ENCODE measurements around the gene ATG4D.
"Not testable (repeated sequence)": the region's sequence is repeated elsewhere in the genome, so short reads cannot be mapped to it uniquely, and the experiment has no call there.

The ATG4D gene

GRCh38 chr19:10553087-10553667, 9.5 kb downstream of the ATG4D start:
- no peak for DNase-seq

DNA sequence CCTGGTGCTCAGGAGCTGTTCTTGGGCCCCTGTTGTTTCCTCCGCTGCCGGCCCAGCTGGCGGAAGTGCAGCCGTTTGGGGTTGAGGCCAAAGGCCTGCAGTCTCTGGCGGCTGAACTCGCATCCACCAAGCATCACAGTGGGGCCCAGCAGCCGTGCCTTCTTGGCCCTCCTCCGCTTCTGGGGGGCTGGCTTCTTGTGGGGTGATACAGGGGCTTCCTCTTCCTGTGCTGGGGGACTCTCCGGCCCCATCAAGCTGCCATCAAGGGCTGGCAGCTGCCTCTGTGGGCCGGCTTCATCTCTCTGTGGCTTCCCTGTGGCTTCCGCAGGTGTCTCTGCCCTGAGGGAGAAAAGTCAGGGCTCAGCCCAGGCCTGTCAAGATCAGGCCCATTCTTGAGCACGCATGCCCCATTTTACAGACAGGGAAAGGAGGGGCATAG, 10.3 kb downstream of the ATG4D start:
- DNase-seq = peak; percentile 75 to 80

- DNase-seq = no peak
These were observed 11.3 kb downstream of the ATG4D start for GRCh38 chr19:10554760-10555609.

DNA sequence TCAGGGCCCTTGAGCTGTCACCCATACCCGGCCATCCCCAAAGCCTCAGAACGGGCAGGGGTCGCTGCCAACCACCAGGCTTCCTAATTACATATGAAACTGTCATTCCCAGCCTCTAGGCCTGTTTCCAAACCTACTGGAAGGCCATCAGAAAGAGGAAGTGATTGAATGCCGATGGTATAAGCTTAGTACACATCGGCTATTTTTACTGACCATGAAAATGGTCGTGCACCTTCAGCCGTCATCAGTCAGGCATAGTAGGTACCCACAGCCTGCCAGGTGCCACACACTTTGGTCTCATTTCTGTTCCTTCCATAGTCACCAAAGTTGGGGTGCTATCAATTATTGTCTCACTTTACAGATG, 11.9 kb downstream of the ATG4D start:
- no peak for DNase-seq

GRCh38 chr19:10557603-10558197, 14.0 kb downstream of the ATG4D start:
- DNase-seq = no peak

GRCh38 chr19:10560154-10560553, 16.4 kb downstream of the ATG4D start:
- DNase-seq = no peak

- no peak for DNase-seq
These were observed 18.9 kb downstream of the ATG4D start for GRCh38 chr19:10562609-10563008.

- DNase-seq = peak; percentile 68 to 72
These were observed 21.4 kb downstream of the ATG4D start for GRCh38 chr19:10565028-10565566.

DNA sequence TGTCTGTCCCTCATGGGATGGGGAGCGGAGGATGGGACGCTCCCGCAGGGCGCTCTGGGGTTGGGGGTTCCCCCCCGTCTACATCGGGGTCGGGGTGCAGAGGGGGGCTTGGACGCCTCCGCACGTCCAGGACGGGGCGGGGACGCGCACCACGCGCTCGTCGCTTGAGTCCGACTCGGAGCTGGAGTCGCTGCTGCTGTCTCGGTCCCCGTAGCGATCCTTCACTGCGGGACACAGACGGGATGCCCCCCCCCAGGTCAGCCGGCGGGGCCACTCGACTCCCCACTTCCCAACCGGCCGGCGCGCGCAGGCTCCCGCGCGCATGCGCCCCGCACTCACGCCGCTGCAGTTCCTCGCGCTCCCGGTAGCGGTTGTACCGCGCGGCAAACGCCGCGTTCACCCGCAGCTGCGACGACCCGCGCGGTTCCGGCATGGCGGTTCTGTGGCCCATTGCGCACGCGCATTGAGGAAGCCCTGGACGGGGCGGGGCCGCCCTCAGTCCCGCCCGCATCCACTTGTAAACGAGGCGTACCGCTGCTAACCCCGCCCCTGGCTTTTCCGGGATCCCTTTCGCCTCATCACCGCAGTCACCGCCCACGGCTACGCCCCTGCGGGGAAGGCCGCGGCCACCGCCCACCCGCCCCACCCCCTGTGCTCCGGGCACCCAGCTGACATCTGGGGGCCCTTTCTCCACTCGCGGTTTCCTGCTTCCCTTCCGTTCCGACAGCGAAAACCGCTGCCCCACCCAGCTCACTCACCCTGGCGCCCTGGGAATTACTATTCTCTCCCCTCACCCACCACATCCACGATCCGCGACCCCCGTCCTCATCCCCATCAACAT, 22.1 kb downstream of the ATG4D start, which contains the start of gene KRI1:
Gene KRI1 (minus strand): TSS at position 444 of the 841 bp plus-strand sequence. CDS start 11 bp downstream, at position 433.
- DNase-seq = peak; percentile 99

DNA sequence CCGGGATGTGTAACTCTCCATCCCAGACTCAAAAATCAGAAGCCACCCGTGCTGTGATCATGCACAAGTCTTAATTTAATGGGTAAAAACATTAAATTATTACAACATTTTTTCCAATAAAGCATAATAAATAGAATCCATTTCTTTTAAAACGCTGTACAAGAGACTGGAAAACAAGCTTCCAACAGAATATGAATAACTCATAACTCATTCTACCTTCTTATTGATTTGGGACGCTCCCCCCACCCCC, 22.6 kb downstream of the ATG4D start:
- DNase-seq = no peak

- DNase-seq = peak; percentile 75 to 80
These were observed 23.1 kb downstream of the ATG4D start for GRCh38 chr19:10566658-10567410.

DNA sequence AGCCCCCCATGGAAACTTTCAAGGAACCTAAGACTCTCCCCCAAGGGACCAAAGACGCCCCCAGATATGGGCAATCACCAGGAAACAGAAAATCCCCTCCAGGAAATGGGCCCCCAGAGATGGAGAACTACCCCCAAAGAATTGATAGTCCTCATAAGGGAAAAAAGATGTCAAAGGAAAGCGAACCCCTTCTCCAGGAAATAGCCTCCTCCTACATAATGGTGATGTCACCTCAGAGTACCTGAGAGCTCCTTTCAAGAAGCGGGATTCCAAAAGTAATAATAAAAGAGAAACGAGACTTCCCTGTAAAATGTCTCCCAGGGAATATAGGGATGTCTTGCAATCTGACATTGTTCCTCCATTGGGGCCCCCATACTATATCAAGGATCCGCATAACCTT, 24.0 kb downstream of the ATG4D start:
- DNase-seq = peak in 1 of 2 donors; percentile 24

DNA sequence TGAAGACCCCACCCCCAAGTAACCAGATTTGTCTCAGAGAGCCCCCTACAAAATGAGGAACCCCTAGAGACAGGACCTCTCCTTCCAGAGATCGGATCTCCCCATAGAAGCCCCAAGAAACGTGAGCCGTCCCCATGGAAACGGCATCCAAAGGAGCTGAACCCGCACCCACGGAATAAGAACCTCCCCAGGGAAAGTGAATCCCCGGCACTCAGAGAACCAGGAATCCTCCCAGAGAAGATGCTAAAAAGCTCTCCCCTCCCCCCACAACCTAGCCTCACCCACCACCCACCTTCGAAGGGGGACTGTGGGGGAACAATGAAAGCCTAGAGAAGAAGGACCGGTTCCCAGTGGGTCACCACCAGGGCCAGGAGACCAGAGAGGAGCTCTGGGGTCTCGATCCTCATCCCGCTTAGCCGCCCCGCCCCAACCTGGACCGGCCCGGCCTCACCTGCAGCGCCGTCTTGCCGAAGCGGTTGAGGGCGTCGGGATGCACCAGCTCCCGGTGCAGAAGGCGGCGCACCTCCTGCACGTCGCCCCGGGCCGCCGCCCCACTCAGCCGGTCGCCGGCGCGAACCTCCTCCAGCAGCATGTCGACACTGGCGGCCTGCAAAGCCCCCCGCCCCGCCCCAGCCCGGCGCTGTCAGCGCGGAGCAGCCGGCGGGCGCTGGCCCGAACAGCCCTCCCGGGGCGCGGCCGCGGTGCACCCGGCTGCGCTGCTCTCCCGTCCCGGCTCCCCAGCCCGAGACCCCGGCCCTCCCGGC, 24.5 kb downstream of the ATG4D start:
- DNase-seq = peak; percentile 8 to 70

DNA sequence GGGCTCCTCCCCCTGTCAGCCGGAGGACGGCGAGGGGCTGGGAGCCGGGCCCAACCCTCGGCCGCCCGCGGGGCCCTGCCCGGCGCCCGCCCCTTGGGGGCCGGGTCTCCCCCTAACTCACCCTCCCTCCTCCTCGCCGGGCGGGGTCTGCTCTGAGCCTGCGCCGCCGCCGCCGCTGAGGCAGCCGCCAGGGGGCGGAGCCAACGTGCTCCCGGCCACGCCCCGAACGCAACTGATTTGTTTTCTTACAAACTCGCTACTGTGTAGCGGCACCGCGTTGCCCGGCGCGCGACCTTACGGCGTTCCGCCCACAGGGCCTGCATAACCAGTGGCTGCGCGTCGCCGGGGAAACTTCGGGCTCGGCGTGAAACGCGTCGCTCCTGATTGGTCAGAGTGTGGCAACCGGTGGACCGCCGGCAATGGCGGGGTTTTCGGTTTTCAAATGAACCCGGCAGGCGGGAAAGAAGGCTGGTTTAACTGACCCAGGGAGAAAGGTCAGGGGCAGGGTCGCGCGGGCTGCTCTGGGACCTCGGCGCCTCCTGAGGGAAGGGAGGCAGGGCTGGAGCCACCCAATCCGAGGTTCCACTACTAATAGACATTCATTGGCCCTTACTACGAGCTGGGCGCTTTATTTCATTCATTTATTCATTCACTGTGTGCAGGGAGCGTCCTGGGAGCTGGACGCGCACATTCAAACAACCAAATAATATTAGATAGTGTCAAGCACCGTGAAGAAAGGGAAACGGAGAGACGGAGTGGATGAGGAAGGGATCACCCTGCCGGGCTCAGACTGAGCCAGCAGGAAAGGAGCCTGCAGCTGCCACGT, 25.3 kb downstream of the ATG4D start, which contains the start of gene CDKN2D:
Gene CDKN2D (minus strand): TSS at position 154 of the 826 bp plus-strand sequence. CDS start 326 bp downstream, outside the sequence.
- peak; percentile 100 for DNase-seq

- DNase-seq = not testable (repeated sequence)
These were observed 30.1 kb downstream of the ATG4D start for GRCh38 chr19:10573793-10574192.

DNA sequence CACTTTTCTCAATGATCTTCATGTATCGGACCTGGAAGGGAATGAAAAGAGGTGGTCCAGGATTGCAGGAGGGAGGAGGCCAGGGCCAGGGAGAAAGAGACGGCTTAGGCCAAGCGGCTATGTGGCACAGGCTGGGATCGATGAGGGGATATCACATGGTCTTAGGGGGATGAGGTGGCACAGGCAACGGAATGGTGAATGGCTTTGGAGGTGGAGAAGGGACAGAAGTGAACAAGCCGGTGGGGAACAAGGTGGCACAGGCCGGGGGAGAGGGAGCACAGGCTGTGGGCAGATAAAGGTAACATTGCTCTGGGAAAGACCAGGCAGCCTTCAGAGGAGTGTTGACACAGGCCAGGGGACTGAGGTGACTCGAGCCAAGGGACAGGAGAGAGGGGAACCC, 30.8 kb downstream of the ATG4D start:
- no peak for DNase-seq

DNA sequence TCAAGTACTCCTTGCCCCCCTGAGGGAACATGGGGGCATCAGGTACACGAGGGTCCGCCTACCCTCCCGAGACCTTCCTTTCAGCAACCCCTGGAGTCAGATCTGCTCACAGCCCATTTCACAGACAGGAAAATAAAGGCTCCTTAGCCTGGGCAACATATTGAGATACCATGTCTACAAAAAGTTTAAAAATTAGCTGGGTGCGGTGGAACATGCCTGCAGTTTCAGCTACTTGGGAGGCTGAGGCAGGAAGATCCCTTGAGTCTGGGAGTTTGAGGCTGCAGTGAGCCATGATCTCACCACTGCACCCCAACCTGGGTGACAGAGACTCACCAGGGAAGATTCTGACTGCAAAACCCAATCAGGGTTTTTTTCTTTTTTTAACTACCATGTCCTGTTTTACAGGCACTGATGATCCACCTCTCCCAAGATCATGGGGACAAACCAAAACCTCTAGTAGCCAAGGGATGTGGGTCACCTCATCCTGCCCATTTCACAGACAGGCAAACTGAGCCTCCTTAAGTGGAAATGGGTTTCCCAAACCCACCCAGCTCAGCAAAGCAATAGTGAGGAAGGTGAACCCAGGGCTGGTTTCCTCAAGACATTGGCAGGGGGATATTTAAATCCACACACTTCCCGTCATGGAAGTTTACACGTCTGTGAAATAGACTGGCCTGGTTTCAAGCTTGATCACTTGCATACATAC, 31.5 kb downstream of the ATG4D start:
- DNase-seq = no peak

DNA sequence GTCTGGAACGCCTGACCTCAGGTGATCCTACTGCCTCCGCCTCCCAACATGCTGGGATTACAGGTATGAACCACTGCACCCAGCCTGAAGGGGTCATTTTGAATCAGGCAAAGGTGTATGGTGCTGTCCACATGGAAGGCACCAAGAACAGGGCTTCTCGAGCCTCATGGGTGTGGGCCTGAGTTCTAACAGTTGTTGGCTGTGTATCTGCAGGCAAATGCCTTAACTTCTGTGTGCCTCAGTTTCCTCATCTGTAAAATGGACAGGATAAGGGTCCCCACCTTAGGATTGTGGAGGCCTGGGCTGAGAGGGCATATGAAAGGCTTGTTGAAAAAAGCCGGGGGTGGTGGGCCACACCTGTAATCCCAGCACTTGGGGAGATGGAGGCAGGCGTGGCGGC, 34.2 kb downstream of the ATG4D start:
- DNase-seq = no peak

GRCh38 chr19:10580979-10581631, 37.4 kb downstream of the ATG4D start:
- DNase-seq = peak; percentile 89 to 90

Data from CD4-positive, alpha-beta T cell treated with Interleukin-1 beta for 1 hour (primary cell).